Measurements from ENCODE around the gene DXO.
"Not testable (repeated sequence)": the region's sequence is repeated elsewhere in the genome, so short reads cannot be mapped to it uniquely, and the experiment has no call there.

DXO gene

DNA sequence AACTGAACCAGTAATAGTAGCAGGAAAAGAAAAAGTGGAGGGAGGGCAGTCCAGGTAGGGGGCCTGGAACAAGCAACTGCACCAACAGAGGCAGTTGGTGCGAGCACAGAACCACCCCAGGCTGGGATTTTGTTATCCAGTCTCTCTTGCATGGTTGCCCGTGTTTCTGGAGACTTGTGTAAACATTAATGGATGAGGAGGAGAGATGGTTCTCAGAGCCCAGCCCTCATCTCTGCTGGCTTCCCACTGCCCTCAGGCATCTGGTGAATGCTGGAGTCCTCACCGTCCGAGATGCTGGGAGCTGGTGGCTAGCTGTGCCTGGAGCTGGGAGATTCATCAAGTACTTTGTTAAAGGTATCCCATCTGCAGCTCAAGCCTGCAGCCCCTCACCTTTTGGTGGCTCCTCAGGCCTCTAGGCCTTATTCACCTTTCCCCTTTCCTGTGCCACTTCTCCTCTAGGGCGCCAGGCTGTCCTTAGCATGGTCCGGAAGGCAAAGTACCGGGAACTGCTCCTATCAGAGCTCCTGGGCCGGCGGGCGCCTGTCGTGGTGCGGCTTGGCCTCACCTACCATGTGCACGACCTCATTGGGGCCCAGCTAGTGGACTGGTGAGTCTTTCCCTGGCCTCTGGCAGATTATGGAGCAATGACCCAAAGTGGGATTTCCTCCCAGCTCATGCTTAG, 8.4 kb upstream of the DXO start:
- not testable (repeated sequence) for DNase-seq (ENCODE audit: low read depth)

DNA sequence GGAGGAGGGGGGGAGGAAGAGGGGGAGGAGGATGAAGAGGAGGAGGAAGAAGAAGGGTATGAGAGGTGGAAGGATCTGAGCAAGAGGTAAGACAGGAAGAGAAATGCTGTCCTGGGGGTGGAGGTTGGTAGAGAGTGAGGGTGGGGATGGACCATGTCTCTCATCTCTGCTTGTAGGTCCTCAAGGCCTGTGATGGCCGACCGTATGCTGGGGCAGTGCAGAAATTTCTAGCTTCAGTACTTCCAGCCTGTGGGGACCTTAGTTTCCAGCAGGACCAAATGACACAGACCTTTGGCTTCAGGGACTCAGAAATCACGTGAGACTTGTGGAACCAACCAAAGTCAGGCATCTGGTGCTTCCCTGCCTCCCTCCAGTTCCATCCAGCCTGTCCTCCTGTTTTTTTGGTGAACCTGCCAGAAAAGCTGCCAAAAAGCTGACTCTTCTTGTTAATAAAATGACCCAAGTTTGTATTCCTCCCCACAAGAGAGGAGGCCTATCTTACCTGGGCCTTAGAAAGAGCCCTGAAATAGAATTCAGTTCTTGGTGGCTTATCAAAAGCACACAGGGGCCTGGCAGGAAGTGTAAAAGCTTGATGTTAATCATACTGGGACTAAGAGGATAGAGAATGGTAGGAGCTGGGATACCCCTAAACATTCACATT, 7.4 kb upstream of the DXO start:
- no peak for DNase-seq (ENCODE audit: low read depth)

DNA sequence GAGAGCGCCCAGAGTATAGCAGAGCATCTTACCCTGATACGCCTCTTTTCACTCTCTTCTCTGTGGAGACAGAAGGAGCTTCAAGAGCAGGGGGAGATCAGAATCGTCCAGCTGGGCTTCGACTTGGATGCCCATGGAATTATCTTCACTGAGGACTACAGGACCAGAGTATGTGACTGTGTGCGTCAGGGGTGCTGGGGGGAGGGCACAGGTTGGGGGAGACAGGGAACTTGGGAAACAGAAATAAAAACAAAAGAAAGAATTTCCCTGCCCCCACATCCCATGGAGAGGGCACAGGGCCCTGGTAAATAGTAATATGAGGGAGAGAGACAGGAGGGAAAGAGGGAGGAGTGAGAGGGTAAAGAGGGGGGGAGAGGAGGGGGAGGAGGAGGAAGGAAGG, 6.9 kb upstream of the DXO start:
- DNase-seq (ENCODE audit: low read depth), result no peak

DNA sequence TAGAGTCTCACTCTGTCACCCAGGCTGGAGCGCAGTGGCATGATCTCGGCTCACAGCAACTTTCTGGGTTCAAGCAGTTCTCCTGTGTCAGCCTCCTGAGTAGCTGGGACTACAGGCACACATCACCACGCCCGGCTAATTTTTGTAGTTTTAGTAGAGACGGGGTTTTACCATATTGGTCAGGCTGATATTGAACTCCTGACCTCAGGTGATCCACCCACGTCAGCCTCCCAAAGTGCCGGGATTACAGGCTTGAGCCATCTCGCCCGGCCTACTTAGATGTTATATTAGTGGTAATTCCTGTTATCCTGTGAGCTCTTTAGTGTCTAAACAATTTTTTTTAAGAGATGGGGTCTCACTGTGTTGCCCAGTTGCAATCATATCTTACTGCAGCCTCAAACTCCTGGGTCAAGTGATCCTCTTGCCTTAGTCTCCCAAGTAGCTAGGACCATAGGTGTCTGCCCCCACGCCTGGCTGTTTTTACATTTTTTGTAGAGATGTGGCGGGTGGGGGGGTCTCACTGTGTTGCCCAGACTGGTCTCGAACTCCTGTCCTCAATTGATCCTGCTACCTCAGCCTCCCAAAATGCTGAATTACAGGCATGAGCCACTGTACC, 6.0 kb upstream of the DXO start:
- DNase-seq (ENCODE audit: low read depth), result no peak

DNA sequence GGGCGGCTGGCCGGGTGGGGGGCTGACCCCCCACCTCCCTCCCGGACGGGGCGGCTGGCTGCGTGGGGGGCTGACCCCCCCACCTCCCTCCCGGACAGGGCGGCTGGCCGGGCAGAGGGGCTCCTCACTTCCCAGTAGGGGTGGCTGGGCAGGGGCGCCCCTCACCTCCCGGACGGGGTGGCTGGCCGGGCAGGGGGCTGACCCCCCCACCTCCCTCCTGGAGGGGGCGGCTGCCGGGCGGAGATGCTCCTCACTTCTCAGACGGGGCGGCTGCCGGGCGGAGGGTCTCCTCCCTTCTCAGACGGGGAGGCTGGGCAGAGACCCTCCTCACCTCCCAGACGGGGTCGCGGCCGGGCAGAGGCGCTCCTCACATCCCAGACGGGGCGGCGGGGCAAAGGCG, 4.1 kb upstream of the DXO start:
- DNase-seq (ENCODE audit: low read depth), result not testable (repeated sequence)

DNA sequence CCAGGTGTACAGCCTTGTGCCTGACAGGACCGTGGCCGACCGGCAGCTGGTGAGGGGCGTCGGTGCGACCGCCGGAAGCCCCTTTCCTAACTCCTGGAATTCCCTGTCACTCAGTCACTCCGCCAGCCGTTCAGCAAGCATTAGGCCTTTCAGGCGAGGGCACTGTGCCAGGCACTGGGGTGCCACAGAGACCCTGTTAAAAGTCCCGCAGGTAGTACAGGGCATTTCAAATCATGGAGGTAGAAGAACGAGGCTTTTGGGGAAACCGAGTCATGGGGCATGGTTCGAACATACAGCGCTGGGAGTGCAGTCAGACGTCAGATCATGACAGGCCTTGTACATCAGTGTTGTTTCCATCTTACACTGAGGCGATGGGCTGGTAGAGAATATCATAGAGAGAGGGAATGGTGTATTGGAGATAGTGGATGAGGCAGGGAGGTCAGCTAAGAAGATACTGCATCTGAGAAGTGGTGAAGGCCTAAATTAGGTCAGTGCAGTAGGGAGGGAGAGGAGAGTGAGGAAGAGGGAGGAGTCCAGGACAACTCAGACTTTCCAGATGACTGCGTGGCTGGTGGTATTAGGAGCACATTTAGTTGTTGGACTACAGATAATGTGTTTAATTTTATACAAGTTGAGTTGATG, 892 bp upstream of the DXO start:
- no peak for DNase-seq (ENCODE audit: low read depth)

DNA sequence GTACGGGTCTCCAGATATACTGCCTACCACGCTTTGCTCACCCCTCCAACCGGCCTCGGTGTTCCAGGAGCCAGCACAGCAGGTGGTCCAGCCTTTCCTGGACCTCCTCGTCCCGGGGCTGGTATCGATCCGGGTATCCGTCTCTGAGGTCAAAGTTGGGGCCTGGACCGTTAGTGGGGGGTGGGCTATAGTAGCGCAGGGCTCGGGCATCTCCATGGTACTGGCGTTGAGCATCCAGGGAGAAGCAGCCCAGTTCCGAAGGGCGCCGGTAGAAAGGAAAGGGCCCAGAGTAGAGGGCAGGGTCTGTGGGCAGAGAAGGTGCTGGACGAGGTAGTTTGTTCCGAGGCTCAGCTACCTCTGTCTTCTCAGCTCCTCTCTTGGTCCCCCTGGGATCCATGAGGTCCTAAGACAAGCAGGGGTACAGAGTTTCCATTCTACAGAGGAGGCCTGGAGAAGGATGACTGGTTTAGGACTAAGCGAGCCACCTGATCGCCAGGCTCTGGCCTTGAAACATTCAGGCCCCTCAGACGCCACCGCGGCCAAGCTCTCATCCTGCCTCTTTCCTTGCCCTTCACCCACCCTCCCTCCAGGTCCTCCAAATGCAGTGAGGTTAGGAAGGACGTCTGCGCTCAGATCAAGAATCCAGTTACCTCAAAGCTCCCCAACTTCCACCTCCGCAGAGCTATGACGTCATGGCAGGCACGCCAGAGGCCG, 502 bp downstream of the DXO start:
- DNase-seq (ENCODE audit: low read depth), result no peak

DNA sequence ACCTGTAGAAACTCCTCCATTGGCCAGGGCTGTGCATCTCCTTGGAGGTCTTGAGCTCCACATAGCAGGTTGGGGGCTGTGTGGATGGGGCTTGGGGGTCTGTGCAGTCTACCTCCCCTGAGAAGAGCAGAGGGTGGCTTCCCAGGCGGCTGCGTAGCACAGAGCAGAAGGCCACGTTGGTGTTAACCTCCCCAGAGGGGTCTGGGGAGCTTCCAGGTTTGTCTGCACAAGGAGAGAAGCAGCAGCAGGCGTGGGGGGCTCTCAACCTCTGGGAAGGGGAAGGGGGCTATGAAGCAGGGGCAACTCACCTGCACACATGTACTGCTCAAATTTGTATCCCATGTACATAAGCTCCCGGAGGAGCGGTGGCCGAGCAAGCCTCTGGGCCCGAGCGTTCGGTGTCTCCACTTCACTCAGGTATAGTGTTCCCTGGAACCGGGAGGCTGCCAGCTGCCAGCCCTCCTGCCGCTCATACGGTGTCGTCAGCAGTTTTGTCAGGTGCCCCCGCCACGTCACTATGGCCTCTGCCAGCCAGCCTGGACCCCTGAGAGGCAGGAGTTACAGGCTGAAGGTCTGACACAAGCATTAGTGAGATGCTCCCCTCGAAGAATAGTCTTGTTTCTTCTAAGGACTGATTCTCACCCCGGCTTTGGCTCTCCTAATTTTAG, 1.2 kb downstream of the DXO start:
- DNase-seq (ENCODE audit: low read depth), result no peak

DNA sequence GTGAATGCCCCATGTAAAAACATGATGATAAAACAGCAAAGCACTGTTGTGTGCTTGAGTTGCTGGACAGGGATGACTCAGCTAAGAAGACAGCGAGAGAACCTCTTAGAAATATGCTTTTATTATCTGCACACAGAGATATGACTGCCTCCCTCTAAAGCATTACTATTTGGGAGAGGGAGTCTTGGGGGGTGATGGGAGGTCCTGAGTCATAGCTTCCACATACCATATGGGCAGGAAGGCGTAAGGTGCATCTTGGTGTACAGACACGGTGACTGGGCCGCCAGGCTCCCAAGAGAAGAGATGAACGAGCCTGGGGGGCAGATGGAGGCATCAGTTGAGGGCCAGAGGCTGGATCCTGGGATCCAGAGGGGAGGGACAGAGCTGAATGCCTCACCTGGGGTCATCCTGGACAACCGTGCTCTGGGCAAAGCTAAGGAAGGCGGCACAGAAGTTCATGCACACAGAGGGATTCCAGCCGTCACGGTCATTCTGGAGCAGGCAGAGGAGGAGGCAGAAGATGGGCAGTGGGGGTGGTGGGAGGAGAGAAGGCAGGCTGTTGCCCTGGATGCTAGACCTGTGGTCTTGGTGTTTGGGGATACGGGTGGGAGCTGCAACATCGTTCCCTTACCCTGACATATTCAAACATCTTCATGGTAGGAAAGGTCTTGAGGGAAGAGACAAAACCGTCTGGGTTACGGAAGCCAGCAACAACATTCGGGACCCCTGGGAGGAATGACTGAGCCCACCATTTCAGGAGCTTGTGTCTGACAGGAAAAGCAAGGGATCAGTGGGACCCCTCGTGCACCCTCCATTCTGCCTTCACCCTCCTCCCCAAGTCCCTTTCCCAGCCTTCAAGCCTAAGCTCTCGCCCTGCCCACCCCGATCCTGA, 2.0 kb downstream of the DXO start:
- no peak for DNase-seq (ENCODE audit: low read depth)

DNA sequence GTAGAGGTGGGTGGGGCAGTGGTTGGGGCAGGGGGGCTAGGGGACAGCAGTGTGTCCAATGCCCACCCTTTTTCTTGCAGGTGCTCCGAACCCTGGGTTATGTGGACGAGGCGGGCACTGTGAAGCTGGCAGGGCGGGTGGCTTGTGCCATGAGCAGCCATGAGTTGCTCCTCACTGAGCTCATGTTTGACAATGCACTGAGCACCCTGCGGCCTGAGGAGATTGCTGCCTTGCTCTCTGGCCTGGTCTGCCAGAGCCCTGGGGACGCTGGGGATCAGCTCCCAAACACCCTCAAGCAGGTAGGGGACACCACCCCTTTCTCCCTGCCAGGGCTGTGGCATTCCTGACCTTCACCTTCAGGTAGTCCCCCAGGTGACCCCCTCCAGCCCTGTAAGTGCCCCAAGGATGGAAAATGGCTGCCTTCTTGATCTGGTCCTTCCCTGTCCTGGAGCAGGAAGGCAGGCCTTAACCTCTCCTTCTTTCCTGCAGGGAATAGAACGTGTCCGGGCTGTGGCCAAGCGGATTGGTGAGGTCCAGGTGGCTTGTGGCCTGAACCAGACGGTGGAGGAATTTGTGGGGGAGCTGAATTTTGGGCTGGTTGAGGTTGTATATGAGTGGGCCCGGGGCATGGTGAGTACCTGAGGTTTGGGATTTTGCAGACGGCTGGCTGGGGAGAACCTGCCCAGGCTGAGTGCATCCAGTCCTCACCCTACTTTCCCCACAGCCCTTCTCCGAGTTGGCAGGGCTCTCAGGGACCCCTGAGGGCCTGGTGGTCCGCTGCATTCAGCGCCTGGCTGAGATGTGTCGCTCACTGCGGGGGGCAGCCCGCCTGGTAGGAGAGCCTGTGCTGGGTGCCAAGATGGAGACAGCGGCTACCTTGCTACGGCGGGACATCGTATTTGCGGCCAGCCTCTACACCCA, 2.9 kb downstream of the DXO start:
- DNase-seq (ENCODE audit: low read depth), result no peak

DNA sequence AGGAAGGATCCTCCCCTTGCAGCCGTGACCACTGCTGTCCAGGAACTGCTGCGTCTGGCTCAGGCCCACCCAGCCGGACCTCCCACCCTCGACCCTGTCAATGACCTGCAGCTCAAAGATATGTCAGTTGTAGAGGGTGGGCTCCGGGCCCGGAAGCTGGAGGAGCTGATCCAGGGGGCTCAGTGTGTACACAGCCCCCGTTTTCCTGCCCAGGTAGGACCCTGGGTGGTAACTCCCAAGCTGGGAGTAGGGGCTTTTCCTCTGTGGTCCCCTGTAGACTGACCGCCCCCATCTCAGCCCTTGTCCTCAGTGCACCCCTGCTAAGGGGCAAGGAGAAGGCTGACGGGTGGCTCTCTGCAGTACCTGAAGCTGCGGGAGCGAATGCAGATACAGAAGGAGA, 3.6 kb downstream of the DXO start:
- DNase-seq (ENCODE audit: low read depth), result no peak

DNA sequence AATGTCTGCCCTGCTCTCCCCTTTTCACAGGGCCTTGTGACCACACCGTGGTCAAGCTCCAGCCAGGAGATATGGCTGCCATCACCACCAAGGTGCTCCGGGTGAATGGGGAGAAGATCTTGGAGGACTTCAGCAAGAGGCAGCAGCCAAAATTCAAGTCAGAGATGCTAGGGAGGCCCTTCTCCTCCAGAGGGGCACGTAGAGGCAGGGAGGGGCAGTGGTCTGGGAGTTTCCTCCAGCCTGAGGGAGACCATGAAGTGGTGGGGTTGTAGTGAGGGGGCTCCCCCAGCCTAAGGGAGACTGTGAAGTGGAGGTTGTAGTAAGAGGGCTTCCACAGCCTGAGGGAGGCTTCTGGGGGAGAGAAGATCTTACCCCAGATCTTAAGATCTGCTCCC, 4.0 kb downstream of the DXO start:
- no peak for DNase-seq (ENCODE audit: low read depth)

DNA sequence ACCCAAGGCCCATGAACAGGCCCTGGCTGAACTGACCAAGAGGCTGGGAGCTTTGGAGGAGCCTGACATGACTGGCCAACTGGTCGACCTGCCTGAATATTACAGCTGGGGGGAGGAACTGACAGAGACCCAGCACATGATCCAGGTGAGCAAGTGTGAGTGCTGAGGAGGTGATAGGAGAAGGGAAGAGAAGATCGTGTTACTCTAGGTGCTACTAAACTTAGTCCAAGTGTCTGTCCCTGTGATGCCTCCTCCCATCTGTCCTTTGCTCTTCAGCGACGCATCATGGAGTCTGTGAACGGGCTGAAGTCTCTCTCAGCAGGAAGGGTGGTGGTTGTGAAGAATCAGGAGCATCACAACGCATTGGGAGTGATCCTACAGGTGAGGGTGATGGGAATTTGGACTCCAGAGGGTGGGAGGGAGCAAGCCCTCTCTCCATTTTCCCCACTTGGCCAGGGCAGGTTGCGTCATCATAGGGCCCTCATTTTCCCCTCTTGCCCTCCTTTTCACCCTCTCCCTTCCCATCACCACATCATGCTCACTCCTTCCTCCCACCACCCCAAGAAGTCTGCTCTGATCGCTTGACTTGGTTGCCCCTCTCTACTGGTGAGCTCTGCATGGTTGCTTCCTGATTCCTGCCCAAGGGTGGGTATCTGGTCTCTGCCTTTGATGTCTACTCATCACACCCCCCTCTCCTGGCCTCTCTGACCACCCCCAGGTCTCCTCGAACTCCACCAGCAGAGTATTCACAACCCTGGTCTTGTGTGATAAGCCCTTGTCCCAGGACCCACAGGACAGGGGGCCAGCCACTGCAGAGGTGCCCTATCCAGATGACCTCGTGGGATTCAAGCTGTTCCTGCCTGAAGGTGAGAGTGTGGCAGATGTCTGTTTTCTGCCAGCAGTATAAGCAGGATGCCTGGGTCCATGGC, 4.7 kb downstream of the DXO start:
- DNase-seq (ENCODE audit: low read depth), result no peak

DNA sequence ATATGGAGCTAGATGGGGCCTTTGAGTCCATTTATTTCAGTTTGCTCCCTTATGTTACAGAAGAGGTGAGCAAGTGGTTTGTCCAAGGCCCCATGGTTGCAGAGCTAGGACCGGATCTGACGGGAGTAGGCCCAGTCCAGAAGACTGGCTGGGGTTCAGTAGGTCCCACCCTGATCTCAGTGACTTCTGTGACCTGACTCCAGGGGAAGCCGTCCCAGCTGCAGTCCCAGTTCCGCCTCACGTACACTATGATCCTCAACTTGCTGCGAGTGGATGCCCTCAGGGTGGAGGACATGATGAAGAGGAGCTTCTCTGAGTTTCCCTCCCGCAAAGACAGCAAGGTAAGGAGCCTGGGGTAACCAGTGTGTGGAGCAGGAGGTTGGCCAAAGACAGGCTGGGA, 5.4 kb downstream of the DXO start:
- no peak for DNase-seq (ENCODE audit: low read depth)

DNA sequence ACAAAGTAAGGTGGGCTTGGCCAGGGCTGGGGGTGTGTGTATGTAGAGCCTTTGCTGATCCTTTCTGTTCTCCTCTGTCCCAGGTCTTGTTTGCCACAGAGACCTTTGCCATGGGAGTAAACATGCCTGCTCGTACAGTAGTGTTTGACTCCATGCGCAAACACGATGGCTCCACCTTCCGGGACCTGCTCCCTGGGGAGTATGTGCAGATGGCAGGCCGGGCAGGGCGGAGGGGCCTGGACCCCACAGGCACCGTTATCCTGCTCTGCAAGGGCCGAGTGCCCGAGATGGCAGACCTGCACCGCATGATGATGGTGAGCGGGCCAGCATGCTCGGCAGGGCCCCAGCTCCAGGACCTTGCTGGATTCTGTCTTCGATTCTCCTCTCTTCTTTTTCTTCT, 6.2 kb downstream of the DXO start:
- no peak for DNase-seq (ENCODE audit: low read depth)

DNA sequence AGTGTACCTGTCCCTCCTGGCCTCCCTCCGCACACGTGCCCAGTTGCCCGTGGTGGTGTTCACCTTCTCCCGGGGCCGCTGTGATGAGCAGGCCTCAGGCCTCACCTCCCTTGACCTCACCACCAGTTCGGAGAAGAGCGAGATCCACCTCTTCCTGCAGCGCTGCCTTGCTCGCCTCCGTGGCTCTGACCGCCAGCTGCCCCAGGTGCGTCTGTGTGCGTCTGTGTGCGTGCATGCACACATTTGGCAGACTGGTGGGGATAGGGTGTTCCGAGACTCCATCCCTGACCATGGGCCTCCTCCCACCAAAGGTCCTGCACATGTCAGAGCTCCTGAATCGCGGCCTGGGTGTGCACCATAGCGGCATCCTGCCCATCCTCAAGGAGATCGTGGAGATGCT, 8.0 kb downstream of the DXO start:
- no peak for DNase-seq (ENCODE audit: low read depth)

DNA sequence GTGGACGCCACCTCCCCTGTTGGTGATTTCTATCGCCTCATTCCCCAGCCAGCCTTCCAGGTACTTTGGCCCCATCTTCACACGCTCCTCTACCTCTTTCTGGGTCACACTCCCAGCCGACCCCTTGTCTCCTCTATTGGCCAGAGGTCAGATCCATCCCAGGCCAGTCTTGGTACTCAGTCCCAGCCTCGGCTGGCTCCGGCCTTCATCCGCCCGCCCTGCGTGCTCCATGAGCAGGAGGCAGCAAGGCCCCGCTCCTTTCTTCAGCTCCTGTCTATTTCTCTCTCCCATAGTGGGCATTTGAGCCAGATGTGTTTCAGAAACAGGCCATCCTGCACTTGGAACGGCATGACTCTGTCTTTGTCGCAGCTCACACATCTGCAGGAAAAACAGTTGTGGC, 10.3 kb downstream of the DXO start:
- DNase-seq (ENCODE audit: low read depth), result no peak
